Subcutaneous abdominal adipose tissue (tissue), 5 donors: ENCODE data around the gene USP10.

ENCODE experiments used
- H3K27ac ChIP-seq: one replicate; pipeline ENCODE4 v1.7.0; 2013; ENCODE audit warnings: low read depth, mild to moderate bottlenecking, inconsistent platforms, low read length, moderate library complexity
- H3K27me3 ChIP-seq, 5 donors: one replicate each; pipeline ENCODE4 v1.7.0; 2013; ENCODE audit warnings: low read length in 5 of 5, inconsistent platforms in 1 of 5; ENCODE audit not compliant: control insufficient read depth in 5 of 5, insufficient read depth in 4 of 5
- H3K36me3 ChIP-seq, 5 donors: one replicate each; pipeline ENCODE4 v1.7.0; 2013; ENCODE audit warnings: low read length in 5 of 5; ENCODE audit not compliant: control insufficient read depth in 5 of 5, insufficient read depth in 5 of 5
- H3K4me1 ChIP-seq, 5 donors: one replicate each; pipeline ENCODE4 v1.7.0; 2013; ENCODE audit warnings: low read length in 5 of 5, mild to moderate bottlenecking in 3 of 5, moderate library complexity in 1 of 5; ENCODE audit not compliant: control insufficient read depth in 5 of 5, insufficient read depth in 5 of 5
- H3K4me3 ChIP-seq, 5 donors: one replicate each; pipeline ENCODE4 v1.7.0; 2013; ENCODE audit warnings: low read length in 5 of 5, low read depth in 1 of 5
- H3K9ac ChIP-seq, 5 donors: one replicate each; pipeline ENCODE4 v1.7.0; 2013; ENCODE audit warnings: low read length in 5 of 5, mild to moderate bottlenecking in 4 of 5, moderate library complexity in 3 of 5
- H3K9me3 ChIP-seq, 5 donors: one replicate each; pipeline ENCODE4 v1.7.0; 2013; ENCODE audit warnings: low read length in 5 of 5; ENCODE audit not compliant: control insufficient read depth in 5 of 5
- donor health status: healthy.
- donor health status: healthy.
- donor health status: healthy.
- donor health status: healthy.
- donor health status: healthy.

The USP10 gene

GRCh38 chr16:84821728-84822689 is 122.2 kb downstream of the USP10 start:
- H3K9me3 ChIP-seq, result no peaks in the 10 kb centered on the region
- no peak overlapping the region for H3K9ac ChIP-seq
- H3K27me3 ChIP-seq, result peaks cover 14 to 48% (median 17%) of the 10 kb centered on the region in 5 donors
- H3K4me1 ChIP-seq, result peaks cover 5 to 33% (median 26%) of the 10 kb centered on the region in 5 donors
- H3K4me3 ChIP-seq, result peak overlapping the region in 4 of 5 donors; percentile 65 to 82 (median 75)
- H3K27ac ChIP-seq, result no peak overlapping the region
- H3K36me3 ChIP-seq, result no peaks in the 10 kb centered on the region

GRCh38 chr16:84822990-84823389 is 123.2 kb downstream of the USP10 start:
- peak overlapping the region in 3 of 5 donors; percentile 15 to 82 (median 27) for H3K4me3 ChIP-seq
- H3K36me3 ChIP-seq, result no peaks in the 10 kb centered on the region
- peak overlapping the region; percentile 2 for H3K27ac ChIP-seq
- H3K27me3 ChIP-seq, result peaks cover 14 to 48% (median 17%) of the 10 kb centered on the region in 5 donors
- no peaks in the 10 kb centered on the region for H3K9me3 ChIP-seq
- H3K4me1 ChIP-seq, result peaks cover 5 to 36% (median 26%) of the 10 kb centered on the region in 5 donors
- no peak overlapping the region for H3K9ac ChIP-seq

- H3K4me3 ChIP-seq, result no peak overlapping the region
- H3K9me3 ChIP-seq, result no peaks in the 10 kb centered on the region
- H3K36me3 ChIP-seq, result no peaks in the 10 kb centered on the region
- H3K27me3 ChIP-seq, result peaks cover 14 to 48% (median 17%) of the 10 kb centered on the region in 5 donors
- no peak overlapping the region for H3K9ac ChIP-seq
- peaks cover 5 to 36% (median 26%) of the 10 kb centered on the region in 5 donors for H3K4me1 ChIP-seq
- peak overlapping the region; percentile 2 for H3K27ac ChIP-seq
Measured at GRCh38 chr16:84823484-84823883, 123.7 kb downstream of the USP10 start.

- H3K4me1 ChIP-seq, result peaks cover 5 to 39% (median 29%) of the 10 kb centered on the region in 5 donors
- H3K27ac ChIP-seq, result peak overlapping the region; percentile 30
- no peak overlapping the region for H3K4me3 ChIP-seq
- H3K9ac ChIP-seq, result no peak overlapping the region
- H3K36me3 ChIP-seq, result no peaks in the 10 kb centered on the region
- H3K9me3 ChIP-seq, result no peaks in the 10 kb centered on the region
- peaks cover 14 to 45% (median 17%) of the 10 kb centered on the region in 5 donors for H3K27me3 ChIP-seq
Measured at GRCh38 chr16:84823926-84824325, 124.1 kb downstream of the USP10 start.

GRCh38 chr16:84825896-84826557 is 126.2 kb downstream of the USP10 start:
- no peak overlapping the region for H3K4me3 ChIP-seq
- no peaks in the 10 kb centered on the region for H3K9me3 ChIP-seq
- H3K4me1 ChIP-seq, result peaks cover 3 to 29% (median 24%) of the 10 kb centered on the region in 5 donors
- H3K27me3 ChIP-seq, result peaks cover 4 to 29% (median 11%) of the 10 kb centered on the region in 5 donors
- no peak overlapping the region for H3K27ac ChIP-seq
- no peaks in the 10 kb centered on the region for H3K36me3 ChIP-seq
- no peak overlapping the region for H3K9ac ChIP-seq

- Histone ChIP-seq H3K36me3 (no peaks in the 10 kb centered on the region), H3K9ac (no peak overlapping the region), H3K9me3 (no peaks in the 10 kb centered on the region), H3K27ac (no peak overlapping the region), H3K4me1 (peaks cover 3 to 25% (median 20%) of the 10 kb centered on the region in 5 donors), H3K4me3 (no peak overlapping the region), H3K27me3 (peaks cover 0 to 23% (median 7%) of the 10 kb centered on the region in 5 donors)
Measured at GRCh38 chr16:84826558-84826941, 126.8 kb downstream of the USP10 start.

- H3K27ac ChIP-seq, result no peak overlapping the region
- H3K9ac ChIP-seq, result no peak overlapping the region
- H3K4me1 ChIP-seq, result peaks cover 3 to 31% (median 19%) of the 10 kb centered on the region in 5 donors
- peaks cover 0 to 18% (median 7%) of the 10 kb centered on the region in 5 donors for H3K27me3 ChIP-seq
- no peaks in the 10 kb centered on the region for H3K9me3 ChIP-seq
- H3K36me3 ChIP-seq, result no peaks in the 10 kb centered on the region
- no peak overlapping the region for H3K4me3 ChIP-seq
Measured at GRCh38 chr16:84827131-84827574, 127.4 kb downstream of the USP10 start.

- no peak overlapping the region for H3K9ac ChIP-seq
Measured at GRCh38 chr16:84827897-84828296, 128.1 kb downstream of the USP10 start.

GRCh38 chr16:84828322-84828721 is 128.5 kb downstream of the USP10 start:
- Histone ChIP-seq H3K9me3 (no peaks in the 10 kb centered on the region), H3K9ac (no peak overlapping the region), H3K4me3 (no peak overlapping the region), H3K36me3 (no peaks in the 10 kb centered on the region), H3K27ac (no peak overlapping the region), H3K27me3 (peaks cover 0 to 8% (median 2%) of the 10 kb centered on the region in 5 donors), H3K4me1 (peaks cover 3 to 36% (median 27%) of the 10 kb centered on the region in 5 donors)

More at GRCh38 chr16:84827897-84828296, 128.1 kb downstream of the USP10 start:
- Histone ChIP-seq H3K9me3 (no peaks in the 10 kb centered on the region), H3K4me1 (peaks cover 3 to 33% (median 25%) of the 10 kb centered on the region in 5 donors), H3K4me3 (no peak overlapping the region), H3K27ac (no peak overlapping the region), H3K36me3 (no peaks in the 10 kb centered on the region), H3K27me3 (peaks cover 0 to 12% (median 4%) of the 10 kb centered on the region in 5 donors)
